Ecto neural progenitor cell (in vitro differentiated cells): Measurements from ENCODE around the gene ANKRD61.
"Not testable (repeated sequence)": the region's sequence is repeated elsewhere in the genome, so short reads cannot be mapped to it uniquely, and the experiment has no call there.

Source experiments
- DNase-seq: peaks from one replicate; pipeline ENCODE4 v3.0.0-alpha.2; 2018; ENCODE audit warnings: low spot score

ANKRD61 gene

GRCh38 chr7:6031567-6031966 lies 391 bp downstream of the ANKRD61 start:
- DNase-seq: no peak

DNA sequence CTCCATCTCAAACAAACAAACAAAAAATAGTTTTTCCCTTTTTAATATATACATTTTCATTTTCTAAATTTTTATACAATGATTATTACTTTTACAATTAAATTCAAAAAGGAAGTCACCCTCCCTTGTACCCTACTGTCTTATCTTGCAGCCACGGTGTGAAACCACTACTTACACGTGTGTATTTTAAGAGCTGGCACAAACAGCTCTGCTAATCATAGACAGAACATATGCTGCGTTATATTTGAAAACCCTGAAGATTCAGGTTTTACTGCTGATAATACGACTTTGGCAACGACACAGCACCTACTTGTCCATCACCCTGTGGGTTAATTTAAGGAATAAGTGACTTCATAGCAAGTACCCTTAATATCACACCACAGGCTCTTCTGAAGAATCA lies 991 bp downstream of the ANKRD61 start:
- DNase-seq: no peak

DNA sequence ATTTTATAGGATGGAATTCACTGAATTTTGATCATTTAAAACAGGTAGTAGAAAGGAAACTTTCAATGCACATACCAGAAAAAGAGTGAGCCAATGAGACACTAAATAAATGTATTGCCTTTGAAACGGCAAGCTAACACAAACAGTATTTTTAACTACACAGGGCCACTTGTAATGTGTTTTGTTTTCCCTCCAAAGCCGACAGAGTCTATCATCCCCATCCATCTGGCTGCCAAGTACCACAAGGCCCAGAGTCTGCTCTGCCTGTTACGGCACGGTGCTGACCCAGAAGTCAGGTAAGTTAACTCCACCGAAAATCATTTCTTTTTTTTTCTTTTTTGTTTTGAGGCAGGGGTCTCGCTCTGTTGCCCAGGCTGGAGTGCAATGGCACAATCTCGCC lies 1.5 kb downstream of the ANKRD61 start:
- DNase-seq: no peak

DNA sequence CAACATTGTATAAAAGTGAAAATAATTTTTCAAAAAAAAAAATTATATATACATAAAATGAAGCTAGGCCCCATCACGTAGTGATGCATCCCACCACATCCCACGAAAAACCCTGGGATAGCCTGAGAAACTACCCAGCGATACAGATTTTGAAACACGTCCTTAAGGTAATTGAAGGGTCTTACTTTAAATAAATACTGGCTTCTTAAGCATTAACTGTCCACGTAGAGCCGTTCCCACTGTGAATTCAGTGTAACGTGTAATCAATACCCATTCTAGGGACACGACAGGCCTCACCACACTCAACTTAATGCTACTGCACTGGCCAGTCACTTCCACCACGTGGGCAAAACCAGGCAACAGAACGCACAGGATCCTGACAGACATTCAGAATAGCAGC lies 4.0 kb downstream of the ANKRD61 start:
- DNase-seq: no peak

DNA sequence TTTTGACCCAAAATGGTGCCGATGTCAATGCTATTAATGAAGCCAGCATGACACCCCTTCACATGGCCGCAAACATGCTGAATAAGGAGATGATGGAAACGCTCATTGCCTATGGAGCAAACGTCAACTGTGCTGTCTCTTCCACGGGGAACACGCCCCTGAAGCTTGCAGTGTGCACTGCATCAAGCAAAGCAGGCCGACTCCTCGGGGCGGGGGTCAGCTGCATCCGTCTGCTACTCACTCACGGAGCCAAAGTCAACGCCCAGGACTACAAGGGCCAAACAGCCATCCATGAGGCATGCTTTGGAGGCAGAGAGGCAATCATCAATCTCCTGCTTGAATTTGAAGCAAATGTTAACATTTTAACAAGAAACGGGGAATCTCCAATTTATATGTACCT lies 4.5 kb downstream of the ANKRD61 start:
- DNase-seq: no peak

- no peak for DNase-seq
Measured at GRCh38 chr7:6049780-6050179, 18.6 kb downstream of the ANKRD61 start.

DNA sequence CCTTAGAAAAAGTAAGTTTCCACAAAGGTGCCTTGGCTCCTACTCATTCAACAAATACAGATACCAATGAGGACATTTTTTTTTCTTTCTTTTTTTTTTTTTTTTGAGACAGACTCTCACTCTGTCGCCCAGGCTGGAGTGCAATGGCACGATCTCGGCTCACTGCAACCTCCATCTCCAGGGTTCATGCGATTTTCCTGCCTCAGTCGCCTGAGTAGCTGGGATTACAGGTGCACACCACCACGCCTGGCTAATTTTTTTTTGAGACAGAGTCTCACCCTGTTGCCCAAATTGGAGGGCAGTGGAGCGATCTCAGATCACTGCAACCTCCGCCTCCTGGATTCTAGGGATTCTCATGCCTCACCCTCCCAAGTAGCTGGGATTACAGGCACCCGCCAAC lies 20.0 kb downstream of the ANKRD61 start:
- not testable (repeated sequence) for DNase-seq

GRCh38 chr7:6056616-6057015 lies 25.4 kb downstream of the ANKRD61 start:
- no peak for DNase-seq

DNA sequence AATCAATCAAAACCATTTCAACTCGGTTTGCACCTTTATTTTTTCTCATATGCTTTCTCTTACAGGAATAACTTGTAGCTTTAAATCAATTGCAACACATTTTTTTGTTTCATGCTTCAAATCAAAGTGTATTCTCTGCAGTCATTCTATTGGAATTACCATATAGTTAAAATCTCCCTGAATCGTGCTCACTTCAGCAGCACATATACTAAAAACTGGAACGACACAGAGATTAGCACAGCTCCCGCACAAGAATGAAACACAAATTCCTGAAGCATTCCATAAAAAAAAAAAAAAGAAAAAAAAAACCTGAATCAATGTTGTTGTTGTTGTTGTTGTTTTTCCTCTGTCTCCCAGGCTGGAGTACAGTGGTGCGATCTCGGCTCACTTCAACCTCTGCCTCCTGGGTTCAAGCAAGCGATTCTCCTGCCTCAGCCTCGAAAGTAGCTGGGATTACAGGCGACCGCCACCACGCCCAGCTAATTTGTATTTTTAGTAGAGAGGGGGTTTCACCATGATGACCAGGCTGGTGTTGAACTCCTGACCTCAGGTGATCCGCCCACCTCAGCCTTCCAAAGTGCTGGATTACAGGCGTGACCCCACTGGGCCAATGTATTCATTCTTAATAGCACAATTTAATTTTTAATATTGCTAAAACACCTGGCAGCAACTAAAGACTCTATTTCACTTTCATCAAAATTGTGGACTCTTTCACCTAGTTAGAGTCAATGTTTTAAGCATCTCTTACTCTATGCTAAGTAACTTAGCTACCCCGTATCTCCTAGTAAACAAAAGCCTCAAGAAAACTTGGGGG lies 26.3 kb downstream of the ANKRD61 start:
- no peak for DNase-seq

DNA sequence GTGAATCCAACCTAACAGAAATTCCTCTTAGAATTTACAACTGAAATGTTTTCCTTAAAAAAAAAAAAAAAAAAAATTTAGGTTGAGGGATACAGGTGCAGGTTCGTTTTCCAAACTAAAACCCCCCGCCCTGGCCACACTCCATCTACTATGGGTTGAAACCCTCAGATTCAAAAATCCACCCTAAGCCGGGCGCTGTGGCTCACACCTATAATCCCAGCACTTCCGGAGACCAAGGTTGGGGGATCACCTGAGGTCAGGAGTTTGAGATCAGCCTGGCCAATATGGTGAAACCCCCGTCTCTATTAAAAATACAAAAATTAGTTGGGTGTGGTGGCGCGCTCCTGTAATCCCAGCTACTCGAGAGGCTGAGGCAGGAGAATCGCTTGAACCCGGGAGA lies 28.8 kb downstream of the ANKRD61 start:
- not testable (repeated sequence) for DNase-seq

DNA sequence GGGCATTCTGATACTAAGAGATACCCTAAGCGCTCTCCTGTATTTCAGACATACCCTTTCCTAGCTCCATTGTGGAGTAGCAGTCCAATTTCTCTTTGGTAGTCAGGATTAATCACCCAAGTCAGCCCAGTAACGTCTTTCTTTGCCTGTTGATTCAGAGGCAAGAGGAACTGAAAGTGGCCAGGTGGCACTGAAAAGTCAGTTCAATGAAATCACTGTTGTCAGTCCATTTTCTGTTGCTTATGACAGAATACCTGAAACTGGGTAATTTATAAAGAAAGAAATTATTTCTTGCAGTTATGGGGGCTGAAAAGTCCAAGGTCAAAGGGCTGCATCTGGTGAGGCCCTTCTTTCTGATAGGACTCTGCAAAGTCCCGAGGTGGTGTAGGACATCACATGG lies 40.2 kb downstream of the ANKRD61 start:
- no peak for DNase-seq

DNA sequence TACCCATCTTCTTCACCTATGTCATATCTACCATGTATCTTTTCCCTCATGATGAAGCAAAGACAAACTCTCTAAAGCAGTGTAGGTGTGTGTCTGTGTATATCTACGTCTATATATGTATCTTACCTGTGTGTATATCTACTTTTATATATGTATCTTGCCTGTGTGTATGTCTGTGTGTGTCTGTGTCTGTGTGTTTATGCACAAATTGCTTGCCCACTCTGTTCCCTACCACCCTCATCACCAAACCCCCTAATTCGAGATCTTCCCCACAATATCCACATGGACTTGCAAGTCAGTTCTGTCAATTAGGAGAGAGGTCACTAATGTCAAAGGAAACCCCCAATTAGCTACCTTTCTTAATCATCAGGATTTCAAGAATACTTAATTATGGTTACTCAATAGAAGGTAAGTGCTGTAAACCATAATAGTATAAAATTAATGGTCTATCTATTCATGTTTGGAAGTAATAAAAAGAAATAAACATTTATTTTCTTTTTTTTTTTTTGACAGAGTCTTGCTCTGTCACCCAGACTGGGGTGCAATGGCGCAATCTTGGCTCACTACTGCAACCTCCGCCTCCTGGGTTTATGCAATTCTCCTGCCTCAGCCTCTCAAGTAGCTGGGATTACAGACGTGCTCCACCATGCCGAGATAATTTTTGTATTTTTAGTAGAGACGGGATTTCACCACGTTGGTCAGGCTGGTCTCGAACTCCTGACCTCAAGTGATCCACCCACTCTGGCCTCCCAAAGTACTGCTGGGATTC lies 43.6 kb downstream of the ANKRD61 start:
- no peak for DNase-seq

GRCh38 chr7:6078548-6078947 lies 47.4 kb downstream of the ANKRD61 start:
- no peak for DNase-seq

DNA sequence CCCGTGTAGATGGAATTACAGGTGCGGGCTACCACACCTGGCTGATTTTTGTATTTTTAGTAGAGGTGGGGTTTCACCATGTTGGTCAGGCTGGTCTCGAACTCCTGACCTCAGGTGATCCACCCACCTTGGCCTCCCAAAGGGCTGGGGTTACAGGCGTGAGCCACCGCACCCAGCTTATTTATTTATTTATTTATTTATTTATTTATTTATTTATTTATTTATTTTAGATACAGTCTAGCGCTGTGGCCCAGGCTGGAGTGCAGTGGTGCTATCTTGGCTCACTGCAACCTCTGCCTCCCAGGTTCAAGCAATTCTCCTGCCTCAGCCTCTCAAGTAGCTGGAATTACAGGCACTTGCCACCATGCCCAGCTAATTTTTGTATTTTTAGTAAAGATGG lies 51.9 kb downstream of the ANKRD61 start:
- not testable (repeated sequence) for DNase-seq
